ENCODE data around the gene MPRIP.
"Not testable (repeated sequence)": the region's sequence is repeated elsewhere in the genome, so short reads cannot be mapped to it uniquely, and the experiment has no call there.

MPRIP gene

DNA sequence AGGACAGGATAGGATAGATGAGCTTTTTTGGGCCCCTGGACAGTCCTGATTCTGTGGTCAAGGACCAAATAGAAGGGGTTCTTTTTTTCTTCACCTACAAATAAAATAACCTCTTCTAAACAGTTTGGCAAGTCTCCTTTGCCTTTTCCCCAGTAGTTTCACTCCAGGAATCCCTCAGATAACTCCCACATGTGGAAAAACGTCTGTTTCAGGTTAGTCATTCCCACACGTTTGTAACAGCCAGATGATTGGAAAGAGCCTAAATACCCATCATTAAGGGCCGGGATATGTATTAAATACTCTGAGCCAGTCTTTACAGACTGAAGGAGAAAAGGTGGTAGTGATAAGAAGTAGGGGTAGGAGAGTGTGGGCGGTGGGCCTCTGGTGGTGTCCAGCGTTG is 105.6 kb downstream of the MPRIP start:
- DNase-seq (ENCODE audit: low read depth): no peak

DNA sequence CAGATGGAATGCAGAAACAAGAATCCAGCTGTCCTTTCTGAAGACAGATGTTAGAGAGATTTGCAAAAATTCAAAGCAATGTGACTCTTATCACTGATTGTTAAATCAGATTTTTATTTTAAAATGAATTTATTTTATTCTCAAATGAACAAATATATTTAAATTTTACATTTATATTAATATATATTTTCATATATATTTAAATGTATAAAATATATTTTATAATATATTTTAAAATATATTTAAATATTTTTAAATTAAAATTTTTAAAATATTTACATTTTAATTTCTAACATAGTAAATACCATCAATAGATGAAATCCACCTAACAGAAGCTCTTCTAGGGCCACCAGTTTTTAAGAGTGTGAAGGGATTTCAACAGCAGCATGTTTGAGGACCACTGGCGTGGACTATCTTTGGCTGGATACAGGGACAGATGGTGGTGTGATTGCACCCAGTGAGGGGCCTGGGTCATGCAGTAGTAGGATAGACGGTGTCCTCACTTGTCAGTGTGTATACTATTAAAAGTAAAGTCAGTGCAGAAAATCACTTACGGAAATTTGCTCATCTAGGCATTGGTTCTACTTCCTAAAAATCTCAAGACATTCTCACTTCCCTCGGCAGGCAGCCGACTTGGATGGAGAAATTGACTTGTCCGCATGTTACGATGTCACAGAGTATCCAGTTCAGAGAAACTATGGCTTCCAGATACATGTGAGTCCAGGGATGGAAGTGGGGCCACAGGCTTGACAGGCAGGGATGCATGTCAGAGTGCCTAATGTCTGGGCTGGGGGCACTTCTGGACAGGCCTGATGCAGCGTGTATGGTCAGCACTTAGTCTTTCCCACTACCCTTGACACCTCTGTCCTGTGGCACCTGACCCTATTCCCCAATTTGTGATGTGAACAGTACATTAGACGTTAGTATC is 107.5 kb downstream of the MPRIP start:
- no peak for DNase-seq (ENCODE audit: low read depth)

DNA sequence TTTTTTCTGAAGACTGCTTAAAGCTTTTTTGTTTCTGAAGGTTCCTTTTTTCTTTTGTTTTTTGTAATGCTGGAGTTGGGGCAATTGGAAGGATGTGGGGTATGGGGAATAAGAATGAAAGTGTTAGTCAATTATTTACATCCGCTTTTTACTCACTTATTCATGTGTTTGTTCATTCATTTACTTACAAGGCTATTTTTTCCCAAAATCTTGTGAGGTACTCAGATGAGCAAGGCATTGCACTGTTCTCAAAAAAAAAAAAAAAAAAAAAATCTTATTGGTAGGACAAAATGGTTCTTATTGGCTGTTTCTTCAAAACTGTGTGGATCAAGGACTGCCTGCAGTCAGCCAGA is 108.2 kb downstream of the MPRIP start:
- DNase-seq (ENCODE audit: low read depth): no peak

DNA sequence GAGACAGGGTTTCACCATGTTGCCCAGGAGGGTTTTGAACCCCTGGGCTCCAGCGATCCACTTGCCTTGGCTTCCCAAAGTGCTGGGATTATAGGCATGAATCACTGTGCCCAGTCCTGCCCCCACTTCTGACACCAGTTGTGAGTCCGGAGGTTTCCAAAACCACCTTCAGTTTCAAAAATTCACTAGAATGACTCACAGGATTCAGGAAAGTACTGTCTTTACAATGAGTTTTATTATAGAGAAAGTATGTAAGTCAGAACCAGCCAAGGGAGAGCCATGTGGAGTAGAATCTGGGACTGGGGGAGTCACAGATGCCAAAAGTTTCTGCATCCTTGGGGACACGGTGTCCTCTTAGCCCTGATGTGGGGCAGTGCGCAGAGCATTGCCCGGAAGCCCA is 108.8 kb downstream of the MPRIP start:
- no peak for DNase-seq (ENCODE audit: low read depth)

DNA sequence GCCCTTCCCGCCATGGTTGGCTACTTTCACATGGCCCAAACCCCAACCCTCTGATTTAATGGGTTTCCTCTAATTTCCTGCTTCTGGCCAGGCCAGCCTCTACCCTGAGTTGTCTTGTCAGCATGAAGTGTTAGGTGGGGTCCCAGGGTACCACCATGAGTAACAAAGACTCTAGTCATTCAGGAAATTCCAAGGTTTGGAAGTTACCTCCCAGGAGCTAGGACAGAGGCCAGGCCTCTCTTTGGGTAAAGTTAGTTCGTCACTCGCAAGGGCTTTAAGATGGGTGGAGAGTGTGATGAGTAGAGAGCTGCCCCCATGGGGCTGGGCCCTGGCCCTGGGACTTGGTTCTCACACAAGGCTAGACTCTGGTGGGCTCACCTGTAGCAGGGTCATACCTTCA is 109.3 kb downstream of the MPRIP start:
- DNase-seq (ENCODE audit: low read depth): no peak

DNA sequence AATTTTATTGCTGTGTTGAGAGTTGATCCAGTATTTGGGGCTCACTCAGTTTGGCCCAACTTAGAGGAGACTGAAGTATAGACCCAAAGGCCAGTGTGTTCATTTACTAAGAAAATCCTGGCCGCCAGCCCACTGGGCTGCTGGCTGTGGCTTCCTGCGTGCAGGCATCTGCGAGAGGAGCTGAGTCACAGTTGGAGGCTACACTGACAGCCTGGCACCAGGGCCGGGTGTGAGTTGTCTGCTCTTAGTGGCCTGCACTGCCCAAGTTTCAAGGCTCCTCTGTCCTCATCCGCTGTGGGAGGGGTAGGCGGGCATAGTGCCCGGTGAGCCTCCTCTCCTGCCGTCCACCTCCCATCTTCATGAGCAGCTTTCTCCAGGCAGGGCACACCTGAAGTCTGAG is 109.7 kb downstream of the MPRIP start:
- no peak for DNase-seq (ENCODE audit: low read depth)

DNA sequence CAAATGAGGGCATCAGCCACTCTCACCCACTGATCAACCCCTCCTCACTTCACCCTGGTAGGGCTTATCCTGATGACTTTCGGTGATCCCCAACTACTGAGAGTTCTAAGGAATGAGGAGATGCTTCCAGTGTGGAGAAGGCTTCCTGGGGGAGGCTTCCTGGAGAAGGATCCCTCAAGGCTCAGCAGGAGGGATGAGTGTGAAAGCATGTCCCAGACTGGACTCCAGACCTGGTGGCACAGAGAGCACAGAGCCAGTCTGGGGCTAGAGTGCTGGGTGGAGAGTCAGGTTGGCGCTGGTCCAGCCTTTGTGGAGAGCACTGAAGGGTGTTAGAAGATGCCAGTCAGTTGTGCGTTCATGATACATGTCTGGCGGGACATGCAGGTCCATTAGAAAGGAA is 110.1 kb downstream of the MPRIP start:
- DNase-seq (ENCODE audit: low read depth): no peak

DNA sequence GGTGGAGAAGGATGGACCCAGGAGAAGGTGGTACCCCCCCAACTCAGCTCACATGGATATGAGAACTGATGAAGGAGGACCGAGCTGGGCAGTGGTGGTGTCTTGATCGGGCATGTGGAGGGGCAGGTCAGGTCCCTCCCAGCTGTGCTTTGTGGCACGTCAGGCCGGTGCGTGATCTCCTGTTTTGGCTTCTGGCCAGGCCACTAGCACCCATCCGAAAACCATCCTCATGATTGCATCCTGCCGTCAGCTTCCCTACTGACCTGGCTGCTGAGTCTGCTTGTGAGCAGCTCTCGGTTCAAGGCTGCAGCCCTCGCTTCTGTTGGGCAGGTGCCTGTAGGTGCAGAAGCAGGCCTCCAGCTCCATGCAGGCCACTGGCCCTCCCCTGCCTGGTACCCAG is 110.8 kb downstream of the MPRIP start:
- DNase-seq (ENCODE audit: low read depth): no peak

DNA sequence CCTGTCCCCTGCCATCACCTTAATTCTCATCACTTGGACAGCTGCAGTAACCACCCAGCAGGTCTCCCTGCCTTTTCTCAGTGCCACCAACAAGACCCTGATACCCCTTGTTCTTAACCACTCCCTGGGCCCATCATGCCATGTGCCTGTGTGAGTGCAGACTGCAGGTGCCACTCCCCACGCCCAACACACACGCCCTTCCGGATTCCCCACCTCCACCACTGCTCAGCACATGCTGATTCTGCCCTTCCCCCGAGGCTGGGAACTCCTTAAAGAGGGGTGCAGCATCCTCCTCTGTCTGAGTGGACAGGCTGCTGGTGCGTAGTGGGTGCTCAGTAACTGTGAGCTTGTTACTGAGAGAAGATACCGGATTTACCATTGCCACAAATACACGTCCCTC is 111.5 kb downstream of the MPRIP start:
- DNase-seq (ENCODE audit: low read depth): no peak

DNA sequence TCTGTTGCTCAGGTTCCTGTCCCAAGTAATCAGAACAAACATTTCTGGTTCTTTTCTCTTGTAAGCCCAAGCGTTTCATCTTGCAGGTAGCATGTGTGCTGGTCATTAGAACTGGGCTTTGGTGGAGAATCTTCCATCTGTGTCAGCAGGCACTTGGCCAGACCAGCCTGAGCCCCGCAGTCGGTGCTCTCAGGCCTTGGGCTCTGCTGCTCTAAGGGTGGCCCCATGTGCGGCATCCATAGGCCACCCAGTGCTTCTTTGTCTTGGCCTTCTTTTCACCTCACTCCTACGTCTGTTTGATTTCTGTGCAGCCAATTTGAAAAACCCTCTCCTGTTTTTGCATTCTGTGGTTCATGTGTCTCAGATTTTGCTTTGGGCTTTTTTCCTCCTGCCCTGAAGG is 112.3 kb downstream of the MPRIP start:
- no peak for DNase-seq (ENCODE audit: low read depth)

DNA sequence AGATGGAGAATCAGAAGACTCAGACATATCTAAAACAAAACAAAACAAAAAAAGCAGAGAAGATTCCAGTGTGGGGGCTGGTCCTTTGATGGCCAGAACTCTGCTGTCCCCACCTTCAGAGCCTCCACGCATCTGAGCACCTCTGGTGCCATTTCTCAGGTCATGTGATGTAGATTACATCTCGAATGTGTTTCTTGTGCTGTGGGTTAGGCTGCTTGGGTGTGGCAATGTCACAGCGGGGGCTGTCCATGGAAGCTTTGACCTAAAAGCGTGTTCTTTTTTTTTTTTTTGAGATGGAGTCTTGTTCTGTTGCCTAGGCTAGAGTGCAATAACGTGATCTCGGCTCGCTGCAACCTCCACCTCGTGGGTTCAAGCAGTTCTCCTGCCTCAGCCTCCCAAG is 112.7 kb downstream of the MPRIP start:
- DNase-seq (ENCODE audit: low read depth): no peak

DNA sequence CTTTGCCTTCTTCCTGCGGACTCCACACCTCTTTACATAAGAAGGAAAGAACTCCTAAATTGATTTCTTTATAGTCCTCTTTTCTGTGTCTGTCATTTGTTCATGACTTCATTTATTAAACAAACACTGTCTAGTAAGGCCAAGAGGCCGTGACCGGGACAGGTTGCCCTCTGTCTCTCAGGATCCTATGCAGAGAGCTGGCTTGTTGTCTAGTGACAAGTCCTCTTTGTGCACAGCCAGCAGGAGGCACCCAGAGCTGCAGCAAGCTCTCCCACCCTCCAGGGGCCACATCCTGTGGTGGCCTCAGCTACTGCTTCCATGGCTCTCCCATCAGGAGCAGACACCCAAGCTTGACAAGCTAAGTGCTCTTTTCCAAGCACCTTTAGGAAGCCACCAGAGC is 113.3 kb downstream of the MPRIP start:
- no peak for DNase-seq (ENCODE audit: low read depth)

DNA sequence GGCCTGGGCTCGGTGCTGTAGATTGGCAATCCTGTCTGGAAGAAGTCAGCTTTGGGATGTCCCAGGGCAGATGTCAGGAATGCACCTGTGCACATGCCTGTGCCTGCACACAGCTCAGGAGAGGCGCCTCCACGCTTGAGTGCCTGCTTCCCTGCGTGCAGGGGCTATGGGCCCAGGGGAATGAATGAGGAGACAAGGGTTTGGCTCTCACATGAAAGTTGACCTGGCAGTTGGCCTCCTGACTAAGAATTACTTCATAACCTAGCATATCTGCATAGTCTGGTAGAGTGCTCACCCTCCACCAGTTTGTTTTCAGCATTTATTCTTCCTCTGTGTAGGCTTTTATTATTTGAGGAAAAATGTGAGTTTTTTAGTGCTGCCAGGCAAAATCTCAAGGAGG is 113.8 kb downstream of the MPRIP start:
- no peak for DNase-seq (ENCODE audit: low read depth)

DNA sequence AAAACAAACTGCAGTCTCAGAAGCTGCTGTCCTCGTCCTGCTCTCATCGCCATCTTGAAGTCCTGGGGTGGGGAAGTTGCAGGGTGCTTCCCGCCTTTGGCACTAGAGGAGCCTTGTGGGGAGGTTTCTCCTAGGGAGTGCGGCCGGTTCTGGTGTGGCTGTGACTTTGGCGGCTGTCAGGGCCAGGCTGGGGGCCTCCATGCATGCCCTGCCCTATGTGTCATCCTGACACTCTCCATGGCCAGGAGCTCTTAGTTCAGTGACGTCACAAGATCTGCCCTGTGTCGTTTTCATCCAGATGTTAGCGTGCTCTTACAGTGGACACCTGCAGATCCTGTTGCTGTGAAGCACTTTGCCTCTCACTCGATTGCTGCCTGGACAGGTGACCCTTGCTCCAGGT is 114.3 kb downstream of the MPRIP start:
- no peak for DNase-seq (ENCODE audit: low read depth)

DNA sequence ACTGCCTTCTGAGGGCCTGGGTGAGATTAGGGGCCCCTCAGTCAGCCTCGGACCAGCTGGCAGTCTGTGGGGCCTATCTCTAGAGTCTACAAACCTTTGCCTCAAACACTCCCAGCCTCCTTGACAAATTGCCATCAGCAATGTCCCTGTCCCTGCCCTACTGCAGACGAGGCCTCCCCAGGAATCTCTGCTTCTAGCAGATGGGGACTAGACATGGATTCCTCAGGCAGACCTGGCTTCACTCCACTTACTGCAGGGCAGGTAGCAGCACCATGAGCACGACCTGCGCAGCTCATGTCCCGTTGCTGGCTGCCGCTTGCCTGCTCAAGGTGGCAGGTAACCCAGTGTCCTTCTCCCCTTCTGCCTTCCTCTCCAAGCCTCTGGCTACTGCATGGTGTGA is 114.8 kb downstream of the MPRIP start:
- no peak for DNase-seq (ENCODE audit: low read depth)

DNA sequence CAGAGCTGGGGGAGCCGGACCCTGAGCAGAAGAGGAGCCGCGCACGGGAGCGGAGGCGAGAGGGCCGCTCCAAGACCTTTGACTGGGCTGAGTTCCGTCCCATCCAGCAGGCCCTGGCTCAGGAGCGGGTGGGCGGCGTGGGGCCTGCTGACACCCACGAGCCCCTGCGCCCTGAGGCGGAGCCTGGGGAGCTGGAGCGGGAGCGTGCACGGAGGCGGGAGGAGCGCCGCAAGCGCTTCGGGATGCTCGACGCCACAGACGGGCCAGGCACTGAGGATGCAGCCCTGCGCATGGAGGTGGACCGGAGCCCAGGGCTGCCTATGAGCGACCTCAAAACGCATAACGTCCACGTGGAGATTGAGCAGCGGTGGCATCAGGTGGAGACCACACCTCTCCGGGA is 116.2 kb downstream of the MPRIP start:
- DNase-seq (ENCODE audit: low read depth): not testable (repeated sequence)

DNA sequence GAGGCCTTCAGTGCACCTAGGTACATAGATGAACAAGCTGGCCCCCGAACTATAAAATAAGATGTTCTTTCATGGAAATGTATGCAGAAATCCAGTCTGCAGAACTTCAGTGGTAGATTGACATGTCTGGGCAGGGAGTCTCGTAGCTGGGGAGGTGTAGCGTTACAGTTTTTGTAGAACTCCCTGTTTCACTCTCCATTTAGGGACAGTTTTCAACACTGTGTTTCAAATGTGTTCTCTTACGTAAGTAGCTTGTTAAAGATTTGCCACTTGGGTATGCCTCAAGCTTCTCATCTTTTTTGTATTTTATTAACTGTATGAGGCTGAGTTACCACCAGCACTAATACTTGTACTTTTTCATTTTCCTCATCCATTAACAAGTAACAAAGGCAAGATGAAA is 117.3 kb downstream of the MPRIP start:
- DNase-seq (ENCODE audit: low read depth): no peak

DNA sequence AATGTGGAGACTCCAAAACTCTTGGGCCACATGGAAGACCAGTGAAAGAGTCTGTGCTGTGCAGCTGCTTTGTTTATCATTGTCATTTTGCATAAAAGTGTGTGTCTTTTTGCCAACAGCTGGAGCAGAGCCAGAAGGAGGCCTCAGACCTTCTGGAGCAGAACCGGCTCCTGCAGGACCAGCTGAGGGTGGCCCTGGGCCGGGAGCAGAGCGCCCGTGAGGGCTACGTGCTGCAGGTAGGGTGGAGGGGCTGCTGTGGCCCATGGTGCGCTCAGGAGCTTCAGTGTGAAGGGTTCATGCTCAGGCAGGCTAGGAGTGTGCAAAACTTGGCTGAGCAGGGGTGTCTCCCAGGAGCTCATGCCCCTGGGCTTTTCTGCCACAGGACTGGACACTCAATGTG is 118.9 kb downstream of the MPRIP start:
- no peak for DNase-seq (ENCODE audit: low read depth)

DNA sequence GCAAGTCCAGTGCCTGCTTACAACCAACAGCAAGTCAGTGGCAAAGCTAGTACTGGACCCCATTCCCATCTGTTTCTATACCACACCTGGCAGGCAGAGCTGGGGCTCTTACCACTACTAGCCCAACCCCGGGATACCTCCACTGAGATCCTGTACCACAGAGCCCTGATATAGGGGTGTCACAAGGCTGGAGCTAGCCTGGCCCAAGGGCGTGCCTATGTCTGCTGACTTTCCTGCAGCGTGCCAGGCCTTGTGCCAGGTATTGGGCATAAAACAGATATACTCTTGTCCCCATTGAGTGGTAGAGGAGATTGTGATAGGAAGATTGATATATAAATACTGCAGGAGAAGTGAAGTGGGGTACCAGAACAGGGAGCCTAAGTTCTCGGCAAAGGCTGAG is 119.5 kb downstream of the MPRIP start:
- no peak for DNase-seq (ENCODE audit: low read depth)

DNA sequence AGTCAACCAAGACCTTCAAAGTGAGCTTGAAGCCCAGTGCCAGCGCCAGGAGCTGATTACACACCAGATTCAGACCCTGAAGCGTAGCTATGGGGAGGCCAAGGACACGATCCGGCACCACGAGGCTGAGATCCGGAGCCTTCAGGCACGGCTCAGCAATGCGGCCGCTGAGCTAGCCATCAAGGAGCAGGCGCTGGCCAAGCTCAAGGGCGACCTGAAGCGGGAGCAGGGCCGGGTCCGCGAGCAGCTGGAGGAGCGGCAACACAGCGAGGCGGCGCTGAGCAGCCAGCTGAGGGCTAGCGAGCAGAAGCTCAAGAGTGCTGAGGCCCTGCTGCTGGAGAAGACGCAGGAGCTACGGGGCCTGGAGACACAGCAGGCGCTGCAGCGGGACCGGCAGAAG is 121.9 kb downstream of the MPRIP start:
- DNase-seq (ENCODE audit: low read depth): no peak

DNA sequence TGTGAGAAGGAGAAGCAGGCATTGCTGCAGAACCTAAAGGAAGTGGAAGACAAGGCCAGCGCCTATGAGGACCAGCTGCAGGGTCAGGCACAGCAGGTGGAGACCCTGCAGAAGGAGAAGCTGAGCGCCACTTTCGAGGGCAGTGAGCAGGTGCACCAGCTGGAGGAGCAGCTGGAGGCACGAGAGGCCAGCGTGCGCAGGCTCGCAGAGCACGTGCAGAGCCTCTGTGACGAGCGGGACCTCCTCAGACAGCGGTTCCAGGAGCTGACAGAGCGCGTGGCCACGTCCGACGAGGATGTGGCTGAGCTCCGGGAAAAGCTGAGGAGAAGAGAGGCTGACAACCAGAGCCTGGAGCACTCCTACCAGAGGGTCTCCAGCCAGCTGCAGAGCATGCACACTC is 122.4 kb downstream of the MPRIP start:
- no peak for DNase-seq (ENCODE audit: low read depth)

DNA sequence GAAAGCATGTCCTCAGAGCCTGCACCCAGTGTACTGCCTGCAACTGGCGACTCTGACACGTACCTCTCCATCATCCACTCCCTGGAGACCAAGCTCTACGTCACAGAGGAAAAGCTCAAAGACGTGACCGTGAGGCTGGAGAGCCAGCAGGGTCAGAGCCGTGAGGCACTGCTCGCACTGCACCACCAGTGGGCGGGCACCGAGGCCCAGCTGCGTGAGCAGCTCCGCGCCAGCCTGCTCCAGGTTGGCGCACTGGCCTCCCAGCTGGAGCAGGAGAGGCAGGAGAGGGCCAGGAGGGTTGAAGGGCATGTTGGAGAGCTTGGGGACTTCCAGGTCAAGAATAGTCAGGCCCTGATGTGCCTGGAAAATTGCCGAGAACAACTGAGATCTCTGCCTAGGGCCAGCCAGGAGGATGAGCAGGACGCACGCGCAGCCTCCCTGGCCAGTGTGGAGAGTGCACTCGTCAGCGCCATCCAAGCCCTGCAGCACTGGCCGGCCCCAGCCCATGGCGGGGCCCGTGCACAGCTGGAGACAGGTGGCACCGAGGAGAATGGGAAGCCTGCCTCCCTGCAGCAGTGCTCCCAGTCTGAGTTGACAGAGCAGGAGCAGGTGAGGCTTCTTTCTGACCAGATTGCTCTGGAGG is 123.5 kb downstream of the MPRIP start:
- DNase-seq (ENCODE audit: low read depth): no peak

DNA sequence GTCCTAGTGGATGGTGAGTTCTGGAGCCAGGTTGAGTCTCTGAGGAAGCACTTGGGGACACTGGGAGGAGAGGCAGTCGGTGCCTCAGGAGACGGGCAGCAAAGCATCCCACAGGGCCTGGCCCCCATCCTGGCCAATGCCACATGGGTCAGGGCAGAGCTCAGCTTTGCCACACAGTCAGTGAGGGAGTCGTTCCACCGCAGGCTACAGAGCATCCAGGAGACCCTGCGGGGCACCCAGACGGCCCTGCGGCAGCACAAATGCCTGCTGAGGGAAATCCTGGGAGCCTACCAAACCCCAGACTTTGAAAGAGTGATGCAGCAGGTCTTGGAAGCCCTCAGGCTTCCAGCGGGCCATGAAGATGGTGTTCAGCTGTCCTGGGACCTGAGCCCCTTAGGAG is 124.2 kb downstream of the MPRIP start:
- no peak for DNase-seq (ENCODE audit: low read depth)

DNA sequence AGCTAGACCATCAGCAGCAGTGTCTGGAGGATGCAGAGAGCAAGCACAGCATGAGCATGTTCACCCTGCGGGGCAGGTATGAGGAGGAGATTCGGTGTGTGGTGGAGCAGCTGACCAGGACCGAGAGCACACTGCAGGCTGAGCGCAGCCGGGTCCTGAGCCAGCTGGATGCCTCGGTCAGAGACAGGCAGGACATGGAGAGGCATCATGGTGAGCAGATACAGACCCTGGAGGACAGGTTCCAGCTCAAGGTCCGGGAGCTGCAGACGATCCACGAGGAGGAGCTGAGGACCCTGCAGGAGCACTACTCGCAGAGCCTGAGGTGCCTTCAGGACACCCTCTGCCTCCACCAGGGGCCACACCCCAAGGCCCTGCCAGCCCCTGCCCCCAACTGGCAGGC is 125.1 kb downstream of the MPRIP start:
- DNase-seq (ENCODE audit: low read depth): no peak
